DOHH2 (cell line): ENCODE data around the gene TTC39A.

Experiments used
- CTCF ChIP-seq: fragments of 200-600 bp; sonication (generic); IDR thresholded peaks from one replicate; pipeline ENCODE4 v1.5.1; 2014; ENCODE audit warnings: antibody characterized with exemption, mild to moderate bottlenecking, low read depth, low read length; ENCODE audit not compliant: poor library complexity, severe bottlenecking
- EZH2phosphoT487 ChIP-seq: fragments of 200-600 bp; sonication (generic); IDR thresholded peaks from 2 replicates; pipeline ENCODE4 v1.6.1; 2017; ENCODE audit warnings: borderline replicate concordance, mild to moderate bottlenecking, antibody characterized with exemption, low read length, moderate library complexity, mixed read lengths

- TF ChIP-seq CTCF, result no peak
- TF ChIP-seq EZH2phosphoT487, result no peak
These were observed 40.5 kb downstream of the TTC39A start for GRCh38 chr1:51289676-51290488.
